K562 treated with DMSO at 1 percent for 48 hours (cell line): Measurements from ENCODE around the gene SAMD8. TPM values are rescaled to one million over a fixed set of nuclear protein-coding genes. Genes with fewer than 3 reads are reported as not detected.

ENCODE experiments used
- total RNA-seq: library from RNA; unstranded; fragments of 300-600 nt; gene quantifications from 2 replicates; pipeline ENCODE4 v1.2.3, GENCODE V29; 2022; ENCODE audit warnings: low replicate concordance; ENCODE audit errors: extremely low read depth

SAMD8 gene
- total RNA-seq = not detected in 2 replicates

GRCh38 chr10:75111365-75111906 lies at the start of gene SAMD8:
Gene SAMD8 (plus strand): TSS chr10:75111656. CDS start chr10:75150529, 38,873 bp downstream.

DNA sequence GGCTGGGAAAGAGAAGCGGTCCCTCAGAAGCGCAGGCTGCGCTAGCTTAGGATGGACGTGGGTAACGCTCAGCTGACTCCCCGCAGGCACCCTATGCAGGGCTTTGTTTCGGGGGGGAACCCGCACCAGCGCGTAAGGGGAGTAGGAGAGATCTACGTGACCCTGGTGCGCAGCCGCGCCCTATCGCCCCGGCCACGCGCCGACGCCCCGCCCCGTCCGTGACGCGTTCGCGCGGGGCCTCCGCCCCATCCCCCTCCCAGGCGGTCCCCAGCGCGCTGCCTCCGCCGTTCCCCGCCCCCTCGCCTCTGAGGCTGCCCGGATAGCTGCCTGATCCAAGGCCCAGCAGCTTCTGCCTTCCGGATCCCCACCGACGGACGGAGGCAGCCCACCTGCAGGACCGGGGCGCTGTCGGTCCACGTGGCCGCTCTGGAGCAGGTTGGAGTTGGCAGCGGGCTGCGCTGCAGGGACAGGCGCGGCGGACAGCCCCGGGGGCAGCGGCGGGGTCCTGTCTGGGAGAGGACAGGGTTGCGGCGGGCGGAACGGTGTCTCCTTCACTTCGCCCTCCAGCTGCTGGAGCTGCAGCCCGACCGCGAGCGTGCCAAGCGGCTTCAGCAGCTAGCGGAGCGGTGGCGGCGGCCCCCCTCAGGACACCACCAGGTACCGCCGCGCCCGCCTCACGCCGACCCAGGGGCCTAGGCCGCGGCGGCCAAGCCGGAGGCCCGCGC lies 99.0 kb downstream of the SAMD8 start, which contains the start of gene VDAC2:
VDAC2 (plus strand) TSS at position 515 of the 725 bp plus-strand sequence. CDS start 363 bp downstream, outside the sequence.

Other genes starting within 250 kb of the SAMD8 start
- 461 TPM in 1 of 2 replicates, not detected in the other for gene VDAC2, start 99.1 kb downstream of the SAMD8 start, total RNA-seq
- not detected in 2 replicates for gene COMTD1, start 124.3 kb downstream of the SAMD8 start, total RNA-seq